Endothelial cell of umbilical vein (primary cell): ENCODE measurements around the gene NHSL2. TPM values are rescaled to one million over a fixed set of nuclear protein-coding genes. Genes with fewer than 3 reads are reported as not detected.

Experiments
- BruUV-seq: library from RNA; stranded (reverse); fragments of 400-500 nt; replicated peaks from 2 replicates; lab custom pipeline; 2021; lab: Mats Ljungman, UMichigan
- CTCF ChIA-PET: fragments of 300-600, 350-600 bp; sonication (Branson Sonifier 250); formaldehyde crosslinking; loops from one replicate; lab custom pipeline; 2021; ENCODE audit warnings: antibody characterized with exemption, inconsistent platforms; lab: Charles Lee
- POLR2A ChIA-PET: fragments of 300-600, 350-600 bp; sonication (Branson Sonifier 250); formaldehyde crosslinking; loops from one replicate; lab custom pipeline; 2021; ENCODE audit warnings: antibody characterized with exemption, inconsistent platforms; lab: Charles Lee
- DNase-seq: peaks from one replicate; pipeline ENCODE4 v3.0.0-alpha.2; 2011; ENCODE audit warnings: low read depth, low spot score
- FAIRE-seq: peaks from 2 replicates; lab custom pipeline; 2011; peaks lifted over from hg19 to GRCh38; lab: Jason Lieb, UNC
- H2AFZ ChIP-seq: 2 replicates; pipeline ENCODE4 v1.6.0; 2012; ENCODE audit warnings: low read depth, low read length, control low read depth, inconsistent platforms
- H3K27ac ChIP-seq: 2 replicates; pipeline ENCODE4 v1.5.1; 2011; ENCODE audit warnings: low read depth, mild to moderate bottlenecking, control low read depth, low read length, moderate library complexity; ENCODE audit not compliant: insufficient read depth
- H3K27me3 ChIP-seq, 2 experiments: 2 replicates each; pipeline versions ENCODE4 v1.6.0 to v1.6.1; 2011; ENCODE audit warnings: low read length in 2 of 2, mixed read lengths in 1 of 2; ENCODE audit not compliant: control insufficient read depth in 2 of 2, insufficient read depth in 2 of 2
- H3K36me3 ChIP-seq, 2 experiments: 2 replicates in 1 of 2; 3 replicates in 1 of 2; pipeline ENCODE4 v1.5.1; 2011; ENCODE audit warnings: low read length in 2 of 2, mild to moderate bottlenecking in 1 of 2, moderate library complexity in 1 of 2; ENCODE audit not compliant: control insufficient read depth in 2 of 2, insufficient read depth in 2 of 2; ENCODE audit errors: extremely low read depth in 1 of 2
- H3K4me1 ChIP-seq: 3 replicates; pipeline ENCODE4 v1.5.1; 2011; ENCODE audit warnings: mild to moderate bottlenecking, low read length; ENCODE audit not compliant: control insufficient read depth, insufficient read depth; ENCODE audit errors: extremely low read depth
- H3K4me2 ChIP-seq: 2 replicates; pipeline ENCODE4 v1.6.1; 2011; ENCODE audit warnings: low read length, control low read depth, mixed read lengths; ENCODE audit not compliant: insufficient read depth
- H3K4me3 ChIP-seq, 3 experiments: fragments of 200-600 bp in 1 of 3; sonication (generic), shearing (Covaris generic) in 1 of 3; replicated peaks in 1 of 3; 2 replicates each; pipeline ENCODE4 v1.5.1; 2011 to 2016; ENCODE audit warnings: control low read depth in 3 of 3, low read length in 3 of 3, mild to moderate bottlenecking in 2 of 3, inconsistent platforms in 1 of 3, low read depth in 1 of 3, moderate library complexity in 1 of 3; ENCODE audit not compliant: insufficient read depth in 1 of 3
- H3K79me2 ChIP-seq: 2 replicates; pipeline ENCODE4 v1.6.0; 2012; ENCODE audit warnings: low read length, inconsistent platforms; ENCODE audit not compliant: control insufficient read depth, insufficient read depth
- H3K9ac ChIP-seq: replicated peaks from 2 replicates; pipeline ENCODE3; 2011; ENCODE audit warnings: low read length, control low read depth; ENCODE audit not compliant: insufficient read depth; ENCODE audit errors: extremely low read depth
- H3K9me1 ChIP-seq: replicated peaks from 3 replicates; pipeline ENCODE4 v1.6.0; 2011; ENCODE audit warnings: mild to moderate bottlenecking, low read length; ENCODE audit not compliant: control insufficient read depth, insufficient read depth; ENCODE audit errors: extremely low read depth
- H3K9me3 ChIP-seq: replicated peaks from 2 replicates; pipeline ENCODE4 v1.5.1; 2012; ENCODE audit warnings: low read length, inconsistent platforms; ENCODE audit not compliant: control insufficient read depth, insufficient read depth
- H4K20me1 ChIP-seq: replicated peaks from 2 replicates; pipeline ENCODE3; 2011; ENCODE audit warnings: mild to moderate bottlenecking, low read length; ENCODE audit not compliant: control insufficient read depth, insufficient read depth; ENCODE audit errors: extremely low read depth
- EZH2 ChIP-seq: IDR thresholded peaks from 2 replicates; pipeline ENCODE4 v1.6.1; 2012; ENCODE audit warnings: borderline replicate concordance, low read depth, mild to moderate bottlenecking, moderate library complexity, low read length, inconsistent platforms; ENCODE audit not compliant: severe bottlenecking
- FOS ChIP-seq: IDR thresholded peaks from 2 replicates; pipeline ENCODE4 v1.6.1; 2011; ENCODE audit warnings: mild to moderate bottlenecking, low read length, moderate library complexity, borderline replicate concordance; ENCODE audit not compliant: insufficient read depth
- GATA2 ChIP-seq: IDR thresholded peaks from 2 replicates; pipeline ENCODE4 v1.7.0; 2011; ENCODE audit warnings: low read depth, mild to moderate bottlenecking, moderate library complexity, mixed read lengths, low read length; ENCODE audit not compliant: insufficient read length, insufficient read depth
- JUN ChIP-seq: IDR thresholded peaks from 2 replicates; pipeline ENCODE4 v1.6.1; 2011; ENCODE audit warnings: borderline replicate concordance, low read depth; ENCODE audit not compliant: insufficient read length, insufficient read depth
- MYC ChIP-seq: IDR thresholded peaks from one replicate; pipeline ENCODE4 v1.6.1; 2011; ENCODE audit warnings: mild to moderate bottlenecking, low read depth, low read length
- POLR2A ChIP-seq: IDR thresholded peaks from 2 replicates; pipeline ENCODE4 v1.6.1; 2012; ENCODE audit warnings: low read depth, mild to moderate bottlenecking, control low read depth, low read length
- POLR2AphosphoS5 ChIP-seq: IDR thresholded peaks from 2 replicates; pipeline ENCODE4 v1.6.1; 2012; ENCODE audit warnings: low read depth, mild to moderate bottlenecking, control low read depth, low read length, moderate library complexity; ENCODE audit not compliant: insufficient read depth
- dilution Hi-C: fragments of 300-500 bp; cut with MboI; formaldehyde crosslinking; loops from one replicate; pipeline ENCODE4 v1.15.0; 2019; ENCODE audit warnings: low sequenced_read_pairs; ENCODE audit not compliant: extremely low pct_ligation_motif_present
- intact Hi-C: fragments of 100-400 bp; cut with micrococcal nuclease; formaldehyde crosslinking; loops from one replicate; pipeline ENCODE4 v1.10.0; 2022
- polyA plus RNA-seq, 4 experiments: library from polyadenylated mRNA; depleted of rRNA in 3 of 4; stranded (reverse) in 3 of 4; unstranded in 1 of 4; fragments of >200 nt; gene quantifications; 2 replicates each; pipeline versions ENCODE4 v1.2.1 to v1.2.3, GENCODE V29; 2011 to 2012; ENCODE audit warnings: missing spikeins in 1 of 4
- total RNA-seq: library from RNA; stranded (reverse); gene quantifications from 2 replicates; pipeline ENCODE4 v1.2.3, GENCODE V29; 2021
- TF ChIP-seq, protein P1 (sequence below): IDR thresholded peaks from 2 replicates; pipeline ENCODE4 v1.6.1; 2011; ENCODE audit not compliant: insufficient read depth, insufficient read length
- TF ChIP-seq, protein P2 (sequence below), 2 donors: IDR thresholded peaks; 1 replicate in 1 of 2; 2 replicates in 1 of 2; pipeline ENCODE4 v1.5.1; 2011; ENCODE audit warnings: low read length in 2 of 2, mild to moderate bottlenecking in 2 of 2, moderate library complexity in 2 of 2, control low read depth in 1 of 2, inconsistent platforms in 1 of 2, low read depth in 1 of 2; ENCODE audit not compliant: insufficient read depth in 1 of 2; ENCODE audit errors: extremely low read depth in 1 of 2

Gene NHSL2
- total and polyA plus RNA-seq, 2 donors (not counting 3 experiments of a cell fraction or from before 2014, with no cell fraction given): 23.5 to 49.9 TPM

GRCh38 chrX:71930298-71930697 lies 19.7 kb downstream of the NHSL2 start:
- intact Hi-C loops (no loop called here), dilution Hi-C loops (no loop called here)
- Histone ChIP-seq H3K27ac (no peak overlapping the region), H3K4me2 (no peak overlapping the region), H2AFZ (no peak overlapping the region), H3K9me3 (no peaks in the 10 kb centered on the region), H3K9ac (no peak overlapping the region), H3K4me3 (no peak overlapping the region), H3K27me3 (peaks cover 0 to 3% of the 10 kb centered on the region in 2 experiments), H3K36me3 (no peaks in the 10 kb centered on the region), H3K79me2 (no peaks in the 10 kb centered on the region), H3K4me1 (no peaks in the 10 kb centered on the region), H4K20me1 (no peaks in the 10 kb centered on the region), H3K9me1 (no peaks in the 10 kb centered on the region)
- TF ChIP-seq, protein P1, sequence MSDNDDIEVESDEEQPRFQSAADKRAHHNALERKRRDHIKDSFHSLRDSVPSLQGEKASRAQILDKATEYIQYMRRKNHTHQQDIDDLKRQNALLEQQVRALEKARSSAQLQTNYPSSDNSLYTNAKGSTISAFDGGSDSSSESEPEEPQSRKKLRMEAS: no peak
- no peak for TF ChIP-seq GATA2
- FAIRE-seq: no peak
- no peak for DNase-seq
- ChIA-PET CTCF (no interaction called here), POLR2A (no interaction called here)
- BruUV-seq: no TSS peak

DNA sequence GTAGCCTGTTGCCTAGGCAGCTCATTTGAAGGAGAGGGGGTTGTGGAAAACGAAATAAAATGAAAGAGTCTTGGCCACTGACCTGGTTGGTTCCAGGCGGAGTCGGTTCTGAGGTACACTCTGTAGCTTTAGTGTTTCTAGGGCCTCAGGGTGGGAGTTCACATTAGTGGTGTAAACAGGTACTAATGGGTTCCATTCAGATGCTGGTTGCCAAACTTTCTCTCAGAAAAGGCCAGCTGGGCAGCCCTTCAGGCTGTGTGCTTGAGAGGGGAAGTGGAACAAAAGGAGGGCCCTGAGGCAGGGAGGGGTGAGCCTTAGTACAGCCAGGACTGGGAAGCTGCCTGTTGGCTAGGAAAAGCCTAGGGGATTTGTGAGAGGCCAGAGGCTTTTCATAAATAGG lies 24.8 kb downstream of the NHSL2 start:
- BruUV-seq: no TSS peak
- intact Hi-C loops (no loop called here), dilution Hi-C loops (no loop called here)
- H3K36me3 ChIP-seq: no peaks in the 10 kb centered on the region
- no peak overlapping the region for H3K4me2 ChIP-seq
- no peaks in the 10 kb centered on the region for H3K79me2 ChIP-seq
- no peak overlapping the region for H3K9ac ChIP-seq
- H3K27me3 ChIP-seq: peaks cover 0 to 9% of the 10 kb centered on the region in 2 experiments
- no peaks in the 10 kb centered on the region for H3K4me1 ChIP-seq
- H3K9me3 ChIP-seq: no peaks in the 10 kb centered on the region
- H3K4me3 ChIP-seq: no peak overlapping the region
- no peak for DNase-seq
- H3K27ac ChIP-seq: no peak overlapping the region
- ChIA-PET POLR2A (no interaction called here), CTCF (interaction anchor here (0.6 kb wide), 1 partner anchor 33 kb away, joined by 3 read pairs; no protein-coding TSS in a partner anchor)
- no peaks in the 10 kb centered on the region for H3K9me1 ChIP-seq
- no peak for FAIRE-seq
- TF ChIP-seq FOS: no peak
- TF ChIP-seq POLR2AphosphoS5: no peak
- TF ChIP-seq POLR2A: no peak
- no peak for TF ChIP-seq EZH2
- TF ChIP-seq MYC: no peak
- TF ChIP-seq, protein P2, sequence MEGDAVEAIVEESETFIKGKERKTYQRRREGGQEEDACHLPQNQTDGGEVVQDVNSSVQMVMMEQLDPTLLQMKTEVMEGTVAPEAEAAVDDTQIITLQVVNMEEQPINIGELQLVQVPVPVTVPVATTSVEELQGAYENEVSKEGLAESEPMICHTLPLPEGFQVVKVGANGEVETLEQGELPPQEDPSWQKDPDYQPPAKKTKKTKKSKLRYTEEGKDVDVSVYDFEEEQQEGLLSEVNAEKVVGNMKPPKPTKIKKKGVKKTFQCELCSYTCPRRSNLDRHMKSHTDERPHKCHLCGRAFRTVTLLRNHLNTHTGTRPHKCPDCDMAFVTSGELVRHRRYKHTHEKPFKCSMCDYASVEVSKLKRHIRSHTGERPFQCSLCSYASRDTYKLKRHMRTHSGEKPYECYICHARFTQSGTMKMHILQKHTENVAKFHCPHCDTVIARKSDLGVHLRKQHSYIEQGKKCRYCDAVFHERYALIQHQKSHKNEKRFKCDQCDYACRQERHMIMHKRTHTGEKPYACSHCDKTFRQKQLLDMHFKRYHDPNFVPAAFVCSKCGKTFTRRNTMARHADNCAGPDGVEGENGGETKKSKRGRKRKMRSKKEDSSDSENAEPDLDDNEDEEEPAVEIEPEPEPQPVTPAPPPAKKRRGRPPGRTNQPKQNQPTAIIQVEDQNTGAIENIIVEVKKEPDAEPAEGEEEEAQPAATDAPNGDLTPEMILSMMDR (IDR thresholded peaks at IDR 0.05; ENCODE audit: extremely low read depth in 1 of 2, insufficient read depth in 1 of 2, low read depth in 1 of 2, low read length in 2 of 2): no peak
- TF ChIP-seq, protein P1: no peak
- TF ChIP-seq GATA2: no peak
- TF ChIP-seq JUN: no peak
- no peaks in the 10 kb centered on the region for H4K20me1 ChIP-seq
- no peak overlapping the region for H2AFZ ChIP-seq
